DMS114 treated with DMSO at 0.1 percent for 48 hours (cell line): Measurements from ENCODE around the gene CACNA1B.
"Not testable (repeated sequence)": the region's sequence is repeated elsewhere in the genome, so short reads cannot be mapped to it uniquely, and the experiment has no call there.

Experiments used
- DNase-seq: peaks from one replicate; lab custom pipeline; 2025; ENCODE audit not compliant: unreplicated experiment; lab: John Stamatoyannopoulos, UW

Gene CACNA1B

GRCh38 chr9:138010861-138011260 is 133.3 kb downstream of the CACNA1B start:
- DNase-seq, result no peak

- DNase-seq, result no peak
These were observed 134.4 kb downstream of the CACNA1B start for GRCh38 chr9:138011951-138012500.

DNA sequence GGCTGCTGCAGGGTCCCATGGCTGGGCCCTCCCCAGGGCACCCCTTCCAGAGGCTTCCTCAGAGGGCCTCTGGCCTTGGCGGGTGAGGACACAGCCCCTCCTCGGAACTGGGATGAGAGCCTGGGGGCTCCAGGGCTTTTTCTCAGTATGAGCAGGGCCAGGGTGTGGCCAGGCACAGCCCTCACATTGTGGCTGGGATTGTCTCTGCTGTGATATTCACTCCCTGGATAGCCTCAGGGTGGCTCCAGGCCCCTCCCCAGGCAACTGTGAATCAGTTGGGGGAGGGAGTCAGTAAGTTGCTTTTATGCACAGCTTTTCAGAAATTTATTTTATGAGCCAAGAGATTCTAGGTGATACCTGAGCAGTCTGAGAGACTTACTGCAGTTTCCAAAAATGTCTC is 135.7 kb downstream of the CACNA1B start:
- no peak for DNase-seq

DNA sequence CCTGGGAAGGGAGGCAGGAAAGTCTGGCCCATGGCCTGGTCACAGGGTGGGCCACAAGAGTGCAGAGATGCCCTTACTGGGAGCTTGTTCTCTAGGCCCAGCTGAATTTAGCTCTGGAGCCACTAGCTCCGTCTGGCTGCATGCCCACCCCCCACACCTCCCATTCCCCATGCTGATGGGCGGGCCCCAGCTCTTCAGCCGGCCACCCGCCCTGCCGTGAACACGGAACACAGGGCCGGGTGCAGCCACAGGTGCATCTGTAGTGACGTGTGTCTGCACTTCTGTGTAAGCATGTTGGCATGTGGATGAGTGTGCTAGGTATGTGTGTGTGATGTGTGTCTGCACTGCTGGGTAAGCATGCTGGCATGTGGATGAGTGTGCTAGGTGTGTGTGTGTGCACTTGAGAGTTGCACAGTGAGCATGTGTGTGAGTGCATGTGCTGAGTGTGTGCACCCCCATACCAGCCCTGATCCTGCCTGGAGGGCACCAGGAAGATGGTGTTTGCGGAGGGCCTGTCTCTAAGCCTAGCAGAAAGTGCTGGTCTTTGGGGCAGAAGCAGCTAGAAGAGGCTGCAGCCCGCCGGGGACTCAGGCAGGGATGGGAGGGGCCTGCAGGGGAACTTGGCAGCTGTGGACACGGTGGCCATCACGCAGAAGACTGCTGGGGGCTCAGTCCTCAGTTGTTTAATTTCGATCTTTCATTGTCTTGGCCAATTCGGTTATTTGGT is 136.4 kb downstream of the CACNA1B start:
- no peak for DNase-seq

DNA sequence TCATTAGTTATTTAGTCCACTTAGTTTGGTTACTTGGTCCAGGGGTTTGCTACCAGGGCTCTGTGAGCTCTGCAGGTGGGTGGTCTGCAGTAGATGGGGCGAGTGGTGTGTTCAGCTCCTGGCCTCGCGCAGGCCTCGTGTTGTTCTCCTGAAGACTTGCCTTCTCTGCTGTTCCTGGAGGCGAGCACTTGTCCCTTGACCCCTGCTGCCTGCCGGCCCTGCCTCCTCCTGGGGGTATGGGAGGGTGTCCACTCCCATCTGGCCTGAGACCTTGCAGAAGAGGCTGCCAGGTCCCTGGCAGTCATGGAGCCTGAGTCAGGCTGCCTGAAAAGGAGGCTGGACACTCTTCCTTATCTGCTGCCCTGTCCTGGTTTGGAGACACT is 137.0 kb downstream of the CACNA1B start:
- DNase-seq, result no peak

DNA sequence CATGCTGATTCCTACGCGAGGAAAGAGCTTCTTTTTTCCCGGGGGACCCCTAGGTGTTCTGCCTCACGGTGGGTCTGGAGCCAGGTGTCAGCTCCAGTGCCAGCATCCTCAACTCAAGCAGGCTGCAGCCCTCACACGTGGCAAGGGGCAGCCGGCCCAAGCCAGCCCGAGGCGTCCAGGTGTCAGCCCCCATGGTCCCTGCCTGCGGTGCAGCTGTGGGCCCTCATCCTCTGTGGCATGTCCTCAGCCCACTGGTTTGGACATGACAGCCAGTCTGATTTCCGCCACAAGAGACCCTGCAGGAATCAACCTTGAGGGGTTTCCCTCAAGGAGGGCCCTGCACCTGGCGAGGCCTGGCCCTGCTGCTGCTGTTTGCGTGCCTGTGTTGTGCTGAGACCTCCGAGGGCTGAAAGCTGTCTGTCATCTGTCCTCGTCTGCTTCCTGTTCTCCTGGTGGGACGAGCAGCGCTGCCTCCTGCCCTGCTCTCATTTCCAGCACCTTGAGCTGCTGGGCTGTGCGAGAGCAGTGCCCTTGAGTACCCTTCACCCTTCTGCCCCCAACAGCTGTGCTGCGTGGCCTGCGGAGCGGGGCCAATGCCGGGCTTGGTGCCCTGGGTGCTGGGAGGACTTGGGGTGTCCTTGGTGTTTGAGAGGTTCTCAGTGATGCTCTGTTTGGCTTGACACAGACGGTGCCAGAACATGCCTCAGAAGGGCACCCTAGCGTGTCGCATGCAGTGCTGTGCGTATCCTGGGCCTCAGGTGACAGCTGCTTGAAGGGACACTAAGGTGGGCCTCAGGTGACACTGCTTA is 137.6 kb downstream of the CACNA1B start:
- DNase-seq, result no peak

DNA sequence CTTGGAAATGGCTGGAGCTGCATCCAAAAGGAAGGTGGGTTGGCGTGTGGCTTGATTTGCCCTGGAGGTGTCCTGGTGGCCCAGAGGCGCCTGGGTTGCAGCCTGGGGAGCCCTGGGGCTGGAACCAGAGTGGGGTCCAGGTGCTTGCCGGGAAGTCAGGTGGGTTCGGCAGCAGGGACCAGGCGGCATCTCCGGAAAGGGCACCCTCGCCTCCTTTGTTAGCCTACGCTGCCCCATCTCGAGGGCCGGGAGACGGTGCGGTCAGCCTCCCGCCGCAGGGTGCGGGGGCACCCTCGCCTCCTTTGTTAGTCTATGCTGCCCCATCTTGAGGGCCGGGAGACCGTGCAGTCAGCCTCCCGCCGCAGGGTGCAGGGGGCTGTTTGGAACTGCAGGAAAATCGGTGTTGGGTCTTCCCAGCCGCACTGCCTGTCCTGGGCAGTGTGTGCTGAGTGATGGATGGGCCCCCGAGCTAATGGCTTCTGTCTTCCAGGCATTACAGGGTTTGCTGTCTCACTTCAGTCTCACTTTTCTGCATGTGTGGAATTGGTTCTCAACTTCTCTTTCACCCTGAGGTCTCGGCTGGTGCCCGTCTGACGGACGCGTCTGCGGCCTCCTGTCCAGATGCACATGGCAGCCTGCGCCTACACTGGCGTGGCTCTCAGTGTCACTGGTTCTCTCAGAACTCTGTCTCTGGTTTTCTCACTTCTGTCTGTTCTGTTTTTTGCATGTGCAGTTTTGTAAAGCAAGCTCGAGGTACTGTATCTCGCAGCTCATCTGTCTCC is 139.0 kb downstream of the CACNA1B start:
- no peak for DNase-seq

- no peak for DNase-seq
These were observed 139.6 kb downstream of the CACNA1B start for GRCh38 chr9:138017200-138017599.

- DNase-seq, result not testable (repeated sequence)
These were observed 141.9 kb downstream of the CACNA1B start for GRCh38 chr9:138019514-138019913.

DNA sequence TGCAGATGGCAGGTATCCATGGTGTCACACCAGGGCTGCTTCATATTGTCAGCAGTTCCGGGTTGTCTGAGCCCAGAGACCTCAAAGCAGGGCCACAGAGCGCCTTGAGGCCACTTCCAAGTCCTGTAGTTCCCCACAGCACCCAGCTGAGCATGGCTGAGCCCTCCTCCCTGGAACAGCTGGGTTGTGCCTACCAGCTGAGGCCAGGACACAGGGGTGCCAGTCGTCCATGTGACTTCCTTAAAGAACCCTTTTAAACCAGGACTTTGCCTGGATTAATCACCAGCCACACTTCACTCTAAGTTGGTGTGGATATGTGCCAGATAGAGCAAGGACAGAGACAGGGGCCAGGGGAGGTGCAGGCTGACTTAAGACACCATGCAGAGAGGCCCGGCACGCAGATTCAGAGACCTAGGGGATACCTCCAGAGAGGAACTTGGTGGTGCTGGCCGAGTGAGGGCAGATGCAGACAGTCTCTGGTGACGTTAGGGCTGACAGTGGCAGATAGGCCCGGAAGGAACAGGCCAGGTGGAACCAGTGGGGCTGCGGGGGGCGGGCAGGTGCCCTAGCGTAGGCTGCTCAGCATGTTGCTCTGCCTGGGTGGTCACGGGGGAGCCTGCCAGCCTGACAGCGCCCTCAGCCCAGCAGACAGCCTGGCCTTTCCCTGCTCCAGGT is 142.7 kb downstream of the CACNA1B start:
- DNase-seq, result no peak

- DNase-seq, result no peak
These were observed 143.2 kb downstream of the CACNA1B start for GRCh38 chr9:138020795-138021182.

DNA sequence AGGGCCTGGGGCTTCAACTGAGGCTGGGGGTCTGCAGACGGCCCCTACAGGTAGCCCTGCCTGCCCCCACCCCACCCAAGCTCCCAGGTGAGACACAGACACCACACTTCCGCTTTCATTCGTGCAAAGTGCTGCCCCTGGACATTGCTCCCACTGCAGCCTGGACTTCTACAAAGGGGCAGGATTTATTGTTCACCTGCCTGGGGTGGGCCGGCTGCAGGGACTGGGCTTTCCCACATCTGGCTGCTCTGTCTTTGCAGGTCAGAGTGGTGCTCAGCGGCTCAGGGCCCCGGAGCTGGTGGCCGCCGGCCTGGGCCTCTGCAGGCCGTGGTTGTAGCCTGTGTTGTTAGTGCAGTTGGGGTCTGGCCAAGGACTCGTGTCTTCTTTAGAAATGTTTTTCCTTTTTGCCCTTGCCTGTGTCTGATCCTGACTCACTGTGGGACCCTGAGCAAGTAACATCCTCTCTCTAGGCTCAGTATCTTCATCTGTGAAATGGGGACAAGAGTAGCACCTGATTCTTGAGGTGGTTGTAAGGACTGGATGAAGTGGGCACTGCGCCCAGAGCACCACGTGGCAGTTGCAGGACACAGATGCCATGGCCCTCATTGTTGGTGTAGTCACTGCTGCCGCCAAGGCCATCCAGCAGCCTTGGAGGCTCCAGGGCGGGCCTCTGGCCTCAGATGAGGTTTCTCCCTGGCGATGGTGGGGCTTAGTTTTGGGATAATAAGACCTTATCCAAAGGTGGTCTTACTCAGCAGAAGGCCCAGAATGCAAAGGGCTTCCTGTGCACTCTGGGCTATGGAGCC is 143.9 kb downstream of the CACNA1B start:
- no peak for DNase-seq

DNA sequence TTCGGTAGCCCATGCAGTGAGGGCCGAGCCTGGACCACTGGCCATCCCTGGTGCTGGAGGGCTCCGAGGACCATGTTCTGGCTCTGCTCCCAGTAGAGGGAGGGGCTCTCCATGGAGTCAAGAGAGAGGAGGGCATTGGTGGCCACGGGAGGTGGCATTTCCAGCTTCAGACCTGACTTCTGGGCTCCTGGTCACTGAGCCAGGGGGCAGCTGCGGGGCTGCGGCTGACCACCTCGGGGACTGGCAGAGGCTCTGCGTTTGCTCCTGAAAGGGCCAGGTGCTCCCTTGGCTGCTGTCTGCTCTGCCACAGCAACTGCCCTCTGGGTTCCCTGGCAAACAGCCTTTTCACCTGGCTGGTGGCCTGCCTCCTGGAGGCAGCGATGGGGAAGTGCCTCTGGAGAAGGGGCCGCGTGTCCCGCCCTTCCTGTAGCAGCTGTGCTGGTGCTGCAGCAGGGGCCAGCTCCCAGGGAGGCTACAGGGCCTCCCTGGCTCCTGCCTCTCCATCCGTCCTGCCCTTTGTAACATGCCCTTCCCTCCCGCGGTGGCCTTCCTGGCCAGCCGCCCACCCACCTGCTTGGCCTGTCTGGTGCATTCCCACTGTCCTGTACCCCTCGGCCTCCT is 144.6 kb downstream of the CACNA1B start:
- DNase-seq, result peak; percentile 15

GRCh38 chr9:138022756-138023393 is 145.3 kb downstream of the CACNA1B start:
- no peak for DNase-seq

DNA sequence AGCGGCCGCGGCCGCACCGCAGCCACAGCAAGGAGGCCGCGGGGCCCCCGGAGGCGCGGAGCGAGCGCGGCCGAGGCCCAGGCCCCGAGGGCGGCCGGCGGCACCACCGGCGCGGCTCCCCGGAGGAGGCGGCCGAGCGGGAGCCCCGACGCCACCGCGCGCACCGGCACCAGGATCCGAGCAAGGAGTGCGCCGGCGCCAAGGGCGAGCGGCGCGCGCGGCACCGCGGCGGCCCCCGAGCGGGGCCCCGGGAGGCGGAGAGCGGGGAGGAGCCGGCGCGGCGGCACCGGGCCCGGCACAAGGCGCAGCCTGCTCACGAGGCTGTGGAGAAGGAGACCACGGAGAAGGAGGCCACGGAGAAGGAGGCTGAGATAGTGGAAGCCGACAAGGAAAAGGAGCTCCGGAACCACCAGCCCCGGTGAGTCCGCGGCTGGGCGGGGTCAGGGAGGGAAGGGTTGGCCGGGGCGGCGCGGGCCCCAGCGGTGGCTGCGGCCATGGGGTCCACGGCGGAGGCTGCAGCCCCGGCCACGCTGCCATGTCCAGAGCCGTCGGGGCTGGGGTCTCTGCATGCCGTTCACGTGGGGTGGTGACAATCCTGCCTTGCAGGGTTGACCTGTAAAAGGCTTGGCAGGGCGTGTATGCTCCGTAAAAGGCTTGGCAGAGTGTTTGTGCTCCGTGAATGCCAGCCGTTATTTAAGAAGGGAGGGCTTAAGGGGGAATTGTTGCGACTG is 146.0 kb downstream of the CACNA1B start:
- DNase-seq, result no peak

GRCh38 chr9:138024131-138024530 is 146.5 kb downstream of the CACNA1B start:
- DNase-seq, result no peak

- no peak for DNase-seq
These were observed 147.3 kb downstream of the CACNA1B start for GRCh38 chr9:138024831-138025291.

DNA sequence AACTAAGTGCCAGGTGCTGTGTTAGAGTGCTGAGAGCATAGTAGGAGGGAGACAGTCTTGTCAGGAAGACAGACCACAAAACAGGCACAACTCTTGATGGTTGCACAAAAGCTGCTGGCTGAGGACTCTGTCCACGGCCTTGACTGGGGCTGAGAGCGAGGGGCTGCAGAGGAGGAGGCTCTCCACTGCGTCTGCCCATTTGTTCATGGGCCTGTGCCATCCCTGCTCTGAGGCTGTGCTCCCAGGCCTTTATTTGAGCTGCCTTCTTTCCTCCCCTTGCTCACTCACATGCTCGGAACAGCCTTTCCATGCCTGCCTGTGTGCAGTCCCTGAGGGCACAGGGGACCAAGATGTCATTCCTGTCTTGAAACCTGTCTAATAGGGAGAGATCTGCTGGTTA is 147.8 kb downstream of the CACNA1B start:
- DNase-seq, result no peak
